ENCODE results near the gene BEX5. TPM values are rescaled to one million over a fixed set of nuclear protein-coding genes. Genes with fewer than 3 reads are reported as not detected.
"Not testable (repeated sequence)": the region's sequence is repeated elsewhere in the genome, so short reads cannot be mapped to it uniquely, and the experiment has no call there.

Gene BEX5
- total RNA-seq (1 to 10 TPM; 5.0 to 7.7 TPM), polyA plus RNA-seq (10 to 100 TPM; 13.3 to 15.0 TPM)
- long read RNA-seq, donor 1, partial matches to known transcripts, result 0 of 3 reads
- long read RNA-seq, donor 1, other reads (novel, unspliced or antisense), result 1 of 3 reads
- long read RNA-seq, donor 2, result 0 reads

GRCh38 chrX:102155806-102156179 is at the start of gene BEX5:
BEX5 (minus strand) TSS chrX:102155977; CDS start chrX:102154265, 1,712 bp downstream.
- ATAC-seq (ENCODE audit: low FRiP score), result peak; percentile 91
- Histone ChIP-seq H3K27ac (ENCODE audit: low read depth in 1 of 2, low read length in 2 of 2) (peak within 1 kb of the TSS in 1 of 2 donors; percentile 31), H3K4me3 (ENCODE audit: low read length in 2 of 2) (peak within 1 kb of the TSS; percentile 24 to 65), H3K4me1 (ENCODE audit: control insufficient read depth in 1 of 2, insufficient read depth in 2 of 2, low read length in 2 of 2) (no peaks in the 10 kb centered on the region), H3K36me3 (ENCODE audit: control insufficient read depth in 1 of 2, insufficient read depth in 2 of 2, low read length in 1 of 2) (no peaks in the 10 kb centered on the region), H3K27me3 (ENCODE audit: control insufficient read depth in 1 of 2, insufficient read depth in 2 of 2, low read length in 1 of 2) (no peaks in the 10 kb centered on the region), H3K9me3 (ENCODE audit: control insufficient read depth, low read length) (no peaks in the 10 kb centered on the region)
- intact Hi-C loops (cut with DNase I), result loop anchor here in 1 of 2 donors (10.0 kb wide), 1 partner anchor 359 kb away; the partner anchor contains the start of gene TMSB15A
- DNase-seq, result peak; percentile 69 to 83
- 0 to 36% methylated on average over 15 of the region's 15 CpGs for WGBS, 2 donors

- DNase-seq (no peak), ATAC-seq (ENCODE audit: low FRiP score) (no peak)
- WGBS, 2 donors, result 60 to 85% methylated on average over 7 of the region's 7 CpGs
- Histone ChIP-seq H3K4me3 (ENCODE audit: low read length in 2 of 2) (no peak overlapping the region), H3K36me3 (ENCODE audit: control insufficient read depth in 1 of 2, insufficient read depth in 2 of 2, low read length in 1 of 2) (no peaks in the 10 kb centered on the region), H3K9me3 (ENCODE audit: control insufficient read depth, low read length) (no peaks in the 10 kb centered on the region), H3K27me3 (ENCODE audit: control insufficient read depth in 1 of 2, insufficient read depth in 2 of 2, low read length in 1 of 2) (no peaks in the 10 kb centered on the region), H3K4me1 (ENCODE audit: control insufficient read depth in 1 of 2, insufficient read depth in 2 of 2, low read length in 2 of 2) (no peaks in the 10 kb centered on the region), H3K27ac (ENCODE audit: low read depth in 1 of 2, low read length in 2 of 2) (no peak overlapping the region)
- intact Hi-C loops (cut with DNase I), result no loop called here
These were observed 30.4 kb upstream of the BEX5 start for GRCh38 chrX:102185967-102186720.

GRCh38 chrX:102154900-102155805 is 624 bp downstream of the BEX5 start:
- Histone ChIP-seq H3K27ac (ENCODE audit: low read depth in 1 of 2, low read length in 2 of 2) (peak overlapping the region in 1 of 2 donors; percentile 31), H3K4me1 (ENCODE audit: control insufficient read depth in 1 of 2, insufficient read depth in 2 of 2, low read length in 2 of 2) (no peaks in the 10 kb centered on the region), H3K4me3 (ENCODE audit: low read length in 2 of 2) (peak overlapping the region; percentile 24 to 65), H3K27me3 (ENCODE audit: control insufficient read depth in 1 of 2, insufficient read depth in 2 of 2, low read length in 1 of 2) (no peaks in the 10 kb centered on the region), H3K9me3 (ENCODE audit: control insufficient read depth, low read length) (no peaks in the 10 kb centered on the region), H3K36me3 (ENCODE audit: control insufficient read depth in 1 of 2, insufficient read depth in 2 of 2, low read length in 1 of 2) (no peaks in the 10 kb centered on the region)
- 4 to 39% methylated on average over 32 of the region's 32 CpGs for WGBS, 2 donors
- intact Hi-C loops (cut with DNase I), result loop anchor here in 1 of 2 donors (10.0 kb wide), 1 partner anchor 360 kb away; the partner anchor contains the start of gene TMSB15A
- peak; percentile 58 for ATAC-seq (ENCODE audit: low FRiP score)
- peak in 1 of 2 donors; percentile 72 for DNase-seq

- no peaks in the 10 kb centered on the region for H3K27me3 ChIP-seq (ENCODE audit: control insufficient read depth in 1 of 2, insufficient read depth in 2 of 2, low read length in 1 of 2)
- no peak for ATAC-seq (ENCODE audit: low FRiP score)
- H3K36me3 ChIP-seq (ENCODE audit: control insufficient read depth in 1 of 2, insufficient read depth in 2 of 2, low read length in 1 of 2), result no peaks in the 10 kb centered on the region
- WGBS, 2 donors, result 9 to 17% methylated on average over 11 of the region's 11 CpGs
- no peaks in the 10 kb centered on the region for H3K9me3 ChIP-seq (ENCODE audit: control insufficient read depth, low read length)
- H3K27ac ChIP-seq (ENCODE audit: low read depth in 1 of 2, low read length in 2 of 2), result no peak overlapping the region
- no peak for DNase-seq
- no peak overlapping the region for H3K4me3 ChIP-seq (ENCODE audit: low read length in 2 of 2)
- intact Hi-C loops (cut with DNase I), result loop anchor here in 1 of 2 donors (10.0 kb wide), 1 partner anchor 360 kb away; the partner anchor contains the start of gene TMSB15A
- no peaks in the 10 kb centered on the region for H3K4me1 ChIP-seq (ENCODE audit: control insufficient read depth in 1 of 2, insufficient read depth in 2 of 2, low read length in 2 of 2)
These were observed 1.4 kb downstream of the BEX5 start for GRCh38 chrX:102154218-102154860.

GRCh38 chrX:102142274-102142673 is 13.5 kb downstream of the BEX5 start, which contains the start of gene TCEAL6:
TCEAL6 (minus strand) TSS chrX:102142481.
- H3K4me3 ChIP-seq (ENCODE audit: low read length in 2 of 2); intact Hi-C loops (cut with DNase I); H3K4me1 ChIP-seq (ENCODE audit: control insufficient read depth in 1 of 2, insufficient read depth in 2 of 2, low read length in 2 of 2); H3K9me3 ChIP-seq (ENCODE audit: control insufficient read depth, low read length); DNase-seq; H3K36me3 ChIP-seq (ENCODE audit: control insufficient read depth in 1 of 2, insufficient read depth in 2 of 2, low read length in 1 of 2); H3K27me3 ChIP-seq (ENCODE audit: control insufficient read depth in 1 of 2, insufficient read depth in 2 of 2, low read length in 1 of 2); H3K27ac ChIP-seq (ENCODE audit: low read depth in 1 of 2, low read length in 2 of 2): not testable (repeated sequence)
- 2 to 20% methylated on average over 6 to 25 of the region's 31 CpGs for WGBS, 2 donors
- peak; percentile 38 for ATAC-seq (ENCODE audit: low FRiP score)

- intact Hi-C loops (cut with DNase I); H3K27ac ChIP-seq (ENCODE audit: low read depth in 1 of 2, low read length in 2 of 2); H3K4me3 ChIP-seq (ENCODE audit: low read length in 2 of 2); H3K4me1 ChIP-seq (ENCODE audit: control insufficient read depth in 1 of 2, insufficient read depth in 2 of 2, low read length in 2 of 2); H3K36me3 ChIP-seq (ENCODE audit: control insufficient read depth in 1 of 2, insufficient read depth in 2 of 2, low read length in 1 of 2); H3K27me3 ChIP-seq (ENCODE audit: control insufficient read depth in 1 of 2, insufficient read depth in 2 of 2, low read length in 1 of 2); DNase-seq; H3K9me3 ChIP-seq (ENCODE audit: control insufficient read depth, low read length): not testable (repeated sequence)
- peak; percentile 26 for ATAC-seq (ENCODE audit: low FRiP score)
- WGBS, 2 donors, result 16 to 38% methylated on average over 16 to 19 of the region's 19 CpGs
These were observed 14.1 kb downstream of the BEX5 start for GRCh38 chrX:102141631-102142030.

- H3K9me3 ChIP-seq (ENCODE audit: control insufficient read depth, low read length); H3K4me1 ChIP-seq (ENCODE audit: control insufficient read depth in 1 of 2, insufficient read depth in 2 of 2, low read length in 2 of 2); DNase-seq; ATAC-seq (ENCODE audit: low FRiP score); H3K27ac ChIP-seq (ENCODE audit: low read depth in 1 of 2, low read length in 2 of 2); H3K27me3 ChIP-seq (ENCODE audit: control insufficient read depth in 1 of 2, insufficient read depth in 2 of 2, low read length in 1 of 2); intact Hi-C loops (cut with DNase I); H3K36me3 ChIP-seq (ENCODE audit: control insufficient read depth in 1 of 2, insufficient read depth in 2 of 2, low read length in 1 of 2); H3K4me3 ChIP-seq (ENCODE audit: low read length in 2 of 2): not testable (repeated sequence)
- WGBS, 2 donors, result 47 to 58% methylated on average over 16 of the region's 16 CpGs
These were observed 14.9 kb downstream of the BEX5 start for GRCh38 chrX:102140876-102141275.

GRCh38 chrX:102138064-102138463 is 17.7 kb downstream of the BEX5 start:
- Histone ChIP-seq H3K27me3 (ENCODE audit: control insufficient read depth in 1 of 2, insufficient read depth in 2 of 2, low read length in 1 of 2) (no peaks in the 10 kb centered on the region), H3K36me3 (ENCODE audit: control insufficient read depth in 1 of 2, insufficient read depth in 2 of 2, low read length in 1 of 2) (no peaks in the 10 kb centered on the region), H3K27ac (ENCODE audit: low read depth in 1 of 2, low read length in 2 of 2) (no peak overlapping the region), H3K9me3 (ENCODE audit: control insufficient read depth, low read length) (no peaks in the 10 kb centered on the region), H3K4me3 (ENCODE audit: low read length in 2 of 2) (no peak overlapping the region), H3K4me1 (ENCODE audit: control insufficient read depth in 1 of 2, insufficient read depth in 2 of 2, low read length in 2 of 2) (no peaks in the 10 kb centered on the region)
- no peak for ATAC-seq (ENCODE audit: low FRiP score)
- 26 to 44% methylated on average over 4 of the region's 4 CpGs for WGBS, 2 donors
- no peak for DNase-seq
- intact Hi-C loops (cut with DNase I), result no loop called here
